ENCODE data around the gene P2RY14. TPM values are rescaled to one million over a fixed set of nuclear protein-coding genes. Genes with fewer than 3 reads are reported as not detected.

Gene P2RY14
- total RNA-seq, 2 donors from 2014 or later, result 1.8 TPM; not detected in 1

DNA sequence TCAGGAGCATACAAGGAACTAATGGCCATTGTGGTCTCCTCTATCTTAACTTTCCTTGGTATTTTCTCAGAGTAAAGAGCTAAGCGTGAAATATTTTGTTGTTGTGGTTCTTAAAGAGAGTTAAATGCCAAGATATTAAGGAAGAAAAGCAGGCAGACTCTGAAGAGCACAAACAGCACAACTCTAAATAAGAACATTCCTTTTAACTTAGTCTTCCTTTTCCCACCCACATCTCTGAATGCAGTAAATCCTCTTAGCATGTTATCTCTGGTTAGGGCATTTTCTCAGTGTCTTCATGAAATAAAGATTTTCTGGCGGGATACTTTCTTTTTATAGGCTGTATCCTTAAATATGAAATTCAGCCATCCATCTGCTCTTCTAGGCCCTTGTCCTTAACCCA lies 36.8 kb upstream of the P2RY14 start:
- no peak for ATAC-seq
- no peaks in the 10 kb centered on the region for H3K27me3 ChIP-seq
- no peak overlapping the region for H3K4me3 ChIP-seq
- no peaks in the 10 kb centered on the region for H3K36me3 ChIP-seq (replicated peaks in 1 of 2; ENCODE audit: insufficient read depth in 1 of 2, low read depth in 2 of 2)
- H3K27ac ChIP-seq, result no peak overlapping the region
- H3K4me1 ChIP-seq, result no peaks in the 10 kb centered on the region
- intact Hi-C loops (cut with DNase I), result no loop called here
- no peaks in the 10 kb centered on the region for H3K9me3 ChIP-seq
- DNase-seq, result no peak
- 87 to 96% methylated on average over 2 of the region's 2 CpGs for WGBS, 2 donors
- TF ChIP-seq, protein P1, sequence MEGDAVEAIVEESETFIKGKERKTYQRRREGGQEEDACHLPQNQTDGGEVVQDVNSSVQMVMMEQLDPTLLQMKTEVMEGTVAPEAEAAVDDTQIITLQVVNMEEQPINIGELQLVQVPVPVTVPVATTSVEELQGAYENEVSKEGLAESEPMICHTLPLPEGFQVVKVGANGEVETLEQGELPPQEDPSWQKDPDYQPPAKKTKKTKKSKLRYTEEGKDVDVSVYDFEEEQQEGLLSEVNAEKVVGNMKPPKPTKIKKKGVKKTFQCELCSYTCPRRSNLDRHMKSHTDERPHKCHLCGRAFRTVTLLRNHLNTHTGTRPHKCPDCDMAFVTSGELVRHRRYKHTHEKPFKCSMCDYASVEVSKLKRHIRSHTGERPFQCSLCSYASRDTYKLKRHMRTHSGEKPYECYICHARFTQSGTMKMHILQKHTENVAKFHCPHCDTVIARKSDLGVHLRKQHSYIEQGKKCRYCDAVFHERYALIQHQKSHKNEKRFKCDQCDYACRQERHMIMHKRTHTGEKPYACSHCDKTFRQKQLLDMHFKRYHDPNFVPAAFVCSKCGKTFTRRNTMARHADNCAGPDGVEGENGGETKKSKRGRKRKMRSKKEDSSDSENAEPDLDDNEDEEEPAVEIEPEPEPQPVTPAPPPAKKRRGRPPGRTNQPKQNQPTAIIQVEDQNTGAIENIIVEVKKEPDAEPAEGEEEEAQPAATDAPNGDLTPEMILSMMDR (IDR thresholded peaks at IDR 0.05), result no peak
- no peak for TF ChIP-seq POLR2A (IDR thresholded peaks at IDR 0.05)

DNA sequence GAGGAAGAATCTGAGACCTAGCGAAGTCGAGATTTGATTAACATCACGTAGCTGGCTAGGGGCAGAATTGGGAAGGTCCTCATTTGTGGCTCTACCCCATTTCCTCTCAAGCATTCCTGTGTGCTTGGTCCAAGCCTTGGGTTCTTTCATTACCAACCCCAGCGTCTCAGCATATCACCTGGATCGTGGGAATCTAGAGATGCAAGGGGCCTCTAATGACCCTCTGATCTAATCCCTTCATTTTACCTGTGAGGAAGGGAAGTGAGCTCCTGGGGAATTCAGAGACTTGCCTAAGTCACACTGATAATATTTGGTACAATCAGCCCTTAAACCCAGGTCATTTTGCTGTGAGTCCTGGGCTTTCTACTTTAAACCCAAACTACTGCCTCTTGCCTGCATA lies 36.3 kb upstream of the P2RY14 start:
- 83 to 93% methylated on average over 5 of the region's 5 CpGs for WGBS, 2 donors
- intact Hi-C loops (cut with DNase I), result no loop called here
- TF ChIP-seq, protein P1 (IDR thresholded peaks at IDR 0.05), result no peak
- no peak for TF ChIP-seq POLR2A (IDR thresholded peaks at IDR 0.05)

DNA sequence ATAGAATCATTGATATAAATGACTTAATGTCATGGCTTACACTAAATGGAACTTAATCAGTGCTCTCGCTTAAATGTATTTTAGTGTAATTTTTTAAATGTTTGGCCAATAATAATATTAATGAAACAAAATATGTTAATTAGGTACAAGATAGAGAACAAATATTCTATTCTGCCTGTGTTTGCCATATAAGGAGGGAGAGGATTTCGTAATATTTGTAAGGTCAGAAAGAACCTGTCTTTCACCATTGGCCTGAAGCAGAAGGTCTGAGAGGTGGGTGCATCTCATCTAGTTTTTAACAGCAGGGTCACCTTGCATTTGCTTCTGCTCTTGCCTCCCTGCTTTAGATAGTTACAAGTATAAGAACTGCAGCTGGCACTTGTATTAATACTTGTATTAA lies 35.8 kb upstream of the P2RY14 start:
- DNase-seq, result no peak
- no peak overlapping the region for H3K27ac ChIP-seq
- no peak for TF ChIP-seq POLR2A (IDR thresholded peaks at IDR 0.05)
- TF ChIP-seq, protein P1 (IDR thresholded peaks at IDR 0.05), result no peak
- no peak for ATAC-seq
- no peaks in the 10 kb centered on the region for H3K9me3 ChIP-seq
- no peaks in the 10 kb centered on the region for H3K36me3 ChIP-seq (replicated peaks in 1 of 2; ENCODE audit: insufficient read depth in 1 of 2, low read depth in 2 of 2)
- H3K27me3 ChIP-seq, result no peaks in the 10 kb centered on the region
- H3K4me1 ChIP-seq, result no peaks in the 10 kb centered on the region
- WGBS, 2 donors, result 91 to 95% methylated on average over 2 of the region's 2 CpGs
- H3K4me3 ChIP-seq, result no peak overlapping the region
- intact Hi-C loops (cut with DNase I), result no loop called here

More for the DNA sequence above, 36.3 kb upstream of the P2RY14 start:
- no peak overlapping the region for H3K27ac ChIP-seq
- ATAC-seq (no peak), DNase-seq (no peak)
- no peaks in the 10 kb centered on the region for H3K4me1 ChIP-seq
- H3K27me3 ChIP-seq, result no peaks in the 10 kb centered on the region
- H3K4me3 ChIP-seq, result no peak overlapping the region
- no peaks in the 10 kb centered on the region for H3K36me3 ChIP-seq (replicated peaks in 1 of 2; ENCODE audit: insufficient read depth in 1 of 2, low read depth in 2 of 2)
- H3K9me3 ChIP-seq, result no peaks in the 10 kb centered on the region

DNA sequence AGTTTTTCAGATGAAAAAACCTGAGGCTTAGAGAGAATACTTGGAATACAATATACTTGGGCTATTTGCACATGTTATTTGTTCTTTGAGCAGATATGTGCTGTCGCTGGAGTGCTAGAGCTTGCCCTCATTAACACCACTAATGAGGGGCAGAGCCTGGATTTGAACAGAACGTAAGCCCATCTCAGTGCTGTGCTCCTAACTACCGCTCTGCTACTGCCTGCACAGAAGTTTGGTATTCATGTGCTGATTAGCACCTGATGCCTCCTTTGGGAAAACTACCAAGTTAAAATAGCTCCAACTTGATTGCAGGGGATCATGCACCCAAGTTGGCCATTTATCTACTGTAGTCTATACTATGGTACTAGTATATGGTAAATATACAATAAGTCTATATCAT lies 34.6 kb upstream of the P2RY14 start:
- H3K4me1 ChIP-seq, result no peaks in the 10 kb centered on the region
- no peak overlapping the region for H3K27ac ChIP-seq
- no peaks in the 10 kb centered on the region for H3K9me3 ChIP-seq
- intact Hi-C loops (cut with DNase I), result no loop called here
- H3K27me3 ChIP-seq, result no peaks in the 10 kb centered on the region
- TF ChIP-seq, protein P1 (IDR thresholded peaks at IDR 0.05), result no peak
- no peak for TF ChIP-seq POLR2A (IDR thresholded peaks at IDR 0.05)
- H3K4me3 ChIP-seq, result no peak overlapping the region
- no peaks in the 10 kb centered on the region for H3K36me3 ChIP-seq (replicated peaks in 1 of 2; ENCODE audit: insufficient read depth in 1 of 2, low read depth in 2 of 2)
- DNase-seq (no peak), ATAC-seq (no peak)
- 55 to 78% methylated on average over 3 of the region's 3 CpGs for WGBS, 2 donors

DNA sequence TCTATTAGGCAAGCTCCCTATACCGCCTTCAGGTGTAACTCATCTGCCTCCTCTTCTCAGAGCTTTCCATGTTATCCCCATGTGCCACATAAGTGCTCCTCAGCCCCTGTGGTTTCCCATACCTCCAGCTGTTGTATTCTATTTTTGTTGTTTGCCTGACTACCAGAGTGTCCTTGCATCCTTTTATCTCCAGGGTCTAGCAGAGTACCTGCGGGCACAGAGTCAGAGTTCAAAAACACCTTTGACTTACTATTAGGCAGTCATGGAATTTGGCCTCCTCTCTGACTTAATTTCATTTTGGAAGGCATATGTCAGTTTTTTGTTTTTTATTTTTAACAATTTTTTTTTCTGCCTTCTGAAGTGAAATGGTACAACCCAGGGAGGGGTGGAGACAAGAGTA lies 31.2 kb upstream of the P2RY14 start:
- ATAC-seq, result no peak
- H3K36me3 ChIP-seq (replicated peaks in 1 of 2; ENCODE audit: insufficient read depth in 1 of 2, low read depth in 2 of 2), result no peaks in the 10 kb centered on the region
- WGBS, 2 donors, result 97% methylated on average over 2 of the region's 2 CpGs
- no peaks in the 10 kb centered on the region for H3K4me1 ChIP-seq
- intact Hi-C loops (cut with DNase I), result no loop called here
- no peak overlapping the region for H3K4me3 ChIP-seq
- no peaks in the 10 kb centered on the region for H3K27me3 ChIP-seq
- H3K27ac ChIP-seq, result no peak overlapping the region
- no peak for DNase-seq
- no peaks in the 10 kb centered on the region for H3K9me3 ChIP-seq
- no peak for TF ChIP-seq POLR2A (IDR thresholded peaks at IDR 0.05)
- TF ChIP-seq, protein P1 (IDR thresholded peaks at IDR 0.05), result no peak
